GM23338 (cell line): ENCODE data around the gene FAM171A1. TPM values are rescaled to one million over a fixed set of nuclear protein-coding genes. Genes with fewer than 3 reads are reported as not detected.

Experiments used
- ATAC-seq: fragments of 200-7000 bp; cut with Tn5 transposase; 3 replicates; pipeline ENCODE4 v1.9.1; 2020
- DNase-seq: peaks from one replicate; pipeline ENCODE4 v3.0.0-alpha.2; 2015; ENCODE audit warnings: low spot score
- H2AFZ ChIP-seq: fragments of 200-600 bp; sonication (generic); 2 replicates; pipeline ENCODE4 v1.8.0; 2016; ENCODE audit warnings: antibody characterized with exemption, mild to moderate bottlenecking, moderate library complexity
- H3F3A ChIP-seq: fragments of 200-600 bp; sonication (generic); replicated peaks from 2 replicates; pipeline ENCODE4 v1.8.0; 2017; ENCODE audit warnings: antibody characterized with exemption, mixed run types, low read depth
- H3K27ac ChIP-seq: fragments of 200-600 bp; sonication (generic); 2 replicates; pipeline ENCODE4 v1.6.1; 2016; ENCODE audit warnings: low read depth
- H3K27me3 ChIP-seq: fragments of 200-600 bp; sonication (generic); 2 replicates; pipeline ENCODE4 v1.8.0; 2016; ENCODE audit warnings: mild to moderate bottlenecking, mixed run types, moderate library complexity; ENCODE audit not compliant: insufficient read depth
- H3K36me3 ChIP-seq: fragments of 200-600 bp; sonication (generic); 2 replicates; pipeline ENCODE4 v1.8.0; 2016; ENCODE audit warnings: mild to moderate bottlenecking; ENCODE audit not compliant: insufficient read depth
- H3K4me1 ChIP-seq: fragments of 200-600 bp; sonication (generic); 2 replicates; pipeline ENCODE4 v1.8.0; 2016; ENCODE audit warnings: mild to moderate bottlenecking, moderate library complexity; ENCODE audit not compliant: insufficient read depth
- H3K4me2 ChIP-seq: fragments of 200-600 bp; sonication (generic); 2 replicates; pipeline ENCODE4 v1.7.1; 2017; ENCODE audit warnings: mixed run types
- H3K4me3 ChIP-seq: fragments of 200-600 bp; sonication (generic); 2 replicates; pipeline ENCODE4 v1.6.1; 2016; ENCODE audit warnings: mixed run types
- H3K79me2 ChIP-seq: fragments of 200-600 bp; sonication (generic); replicated peaks from 2 replicates; pipeline ENCODE4 v1.8.0; 2017; ENCODE audit warnings: mild to moderate bottlenecking; ENCODE audit not compliant: insufficient read depth
- H3K9me2 ChIP-seq: fragments of 200-600 bp; sonication (generic); 2 replicates; pipeline ENCODE4 v1.8.0; 2017; ENCODE audit not compliant: insufficient read depth
- H4K20me1 ChIP-seq: fragments of 200-600 bp; sonication (generic); replicated peaks from 2 replicates; pipeline ENCODE4 v1.8.0; 2017; ENCODE audit warnings: mild to moderate bottlenecking; ENCODE audit not compliant: insufficient read depth
- H3K27ac Mint-ChIP-seq: 2 replicates; pipeline ENCODE4 v1.8.0; 2020; ENCODE audit warnings: inconsistent platforms, mild to moderate bottlenecking, moderate library complexity, mixed read lengths
- H3K27me3 Mint-ChIP-seq: 3 replicates; pipeline ENCODE4 v1.8.0; 2022; ENCODE audit warnings: low read depth, mild to moderate bottlenecking, moderate library complexity, mixed read lengths, inconsistent platforms; ENCODE audit not compliant: insufficient read depth, poor library complexity
- H3K36me3 Mint-ChIP-seq: 3 replicates; pipeline ENCODE4 v1.8.0; 2021; ENCODE audit warnings: low read depth, mild to moderate bottlenecking, inconsistent platforms, moderate library complexity, mixed read lengths
- H3K4me1 Mint-ChIP-seq: 3 replicates; pipeline ENCODE4 v1.8.0; 2020; ENCODE audit warnings: mild to moderate bottlenecking, inconsistent platforms, mixed read lengths
- H3K4me3 Mint-ChIP-seq: 3 replicates; pipeline ENCODE4 v1.8.0; 2021; ENCODE audit warnings: moderate library complexity, mild to moderate bottlenecking, inconsistent platforms, mixed read lengths
- H3K9me3 Mint-ChIP-seq: 3 replicates; pipeline ENCODE4 v1.8.0; 2020; ENCODE audit warnings: moderate library complexity, mild to moderate bottlenecking, inconsistent platforms, mixed read lengths
- CREB1 ChIP-seq: fragments of 250-450 bp; sonication (Bioruptor Pico); IDR thresholded peaks from 2 replicates; pipeline ENCODE4 v1.5.0; 2020; ENCODE audit warnings: low read depth, mild to moderate bottlenecking, moderate library complexity
- ETS1 ChIP-seq: IDR thresholded peaks from 2 replicates; pipeline ENCODE4 v1.6.1; 2016; ENCODE audit warnings: antibody characterized with exemption
- EZH2 ChIP-seq: fragments of 200-600 bp; sonication (generic); IDR thresholded peaks from one replicate; pipeline ENCODE4 v1.8.0; 2017; ENCODE audit warnings: antibody characterized with exemption, mild to moderate bottlenecking, low read depth; ENCODE audit not compliant: unreplicated experiment
- JUNB ChIP-seq: IDR thresholded peaks from one replicate; pipeline ENCODE4 v1.6.1; 2016; ENCODE audit warnings: antibody characterized with exemption; ENCODE audit not compliant: unreplicated experiment
- POLR2AphosphoS5 ChIP-seq: IDR thresholded peaks from 2 replicates; pipeline ENCODE4 v1.6.1; 2016; ENCODE audit warnings: antibody characterized with exemption, low read depth
- STAT1 ChIP-seq: IDR thresholded peaks from one replicate; pipeline ENCODE4 v1.6.1; 2016; ENCODE audit warnings: antibody characterized with exemption; ENCODE audit not compliant: unreplicated experiment
- ZNF331 ChIP-seq: fragments of 250-450 bp; sonication (Bioruptor Pico); IDR thresholded peaks from 2 replicates; pipeline ENCODE4 v1.5.0; 2020; ENCODE audit warnings: low read depth, mild to moderate bottlenecking, moderate library complexity
- ZNF462 ChIP-seq: fragments of 250-450 bp; sonication (Bioruptor Pico); IDR thresholded peaks from 2 replicates; pipeline ENCODE4 v1.5.0; 2020; ENCODE audit warnings: mild to moderate bottlenecking, moderate library complexity
- polyA plus RNA-seq: library from polyadenylated mRNA; unstranded; fragments of >200 nt; fragmentation: Nextera tagmentation; extraction: Ambion mirVana; gene quantifications from 2 replicates; pipeline ENCODE4 v1.2.1, GENCODE V29; 2016
- total RNA-seq: library from RNA; depleted of rRNA; stranded (reverse); fragments of >200 nt; shearing (Covaris generic); gene quantifications from 2 replicates; pipeline ENCODE4 v1.2.3, GENCODE V29; 2014

The FAM171A1 gene
- total and polyA plus RNA-seq, 2 experiments from 2014 or later, result 11.3 to 32.2 TPM

- no peak for TF ChIP-seq ZNF462
- no peak for TF ChIP-seq EZH2
- TF ChIP-seq STAT1, result no peak
Measured at GRCh38 chr10:15305634-15306033, 65.5 kb downstream of the FAM171A1 start (continued).

- Histone ChIP-seq H3K4me1 (no peaks in the 10 kb centered on the region; the same call in 1 of the 2 replicates), H4K20me1 (no peaks in the 10 kb centered on the region; the same call in 1 of the 2 replicates), H3K36me3 (no peaks in the 10 kb centered on the region), H3F3A (no peaks in the 10 kb centered on the region), H3K79me2 (peaks cover 9% of the 10 kb centered on the region), H3K27ac (no peak overlapping the region), H3K4me3 (no peak overlapping the region), H3K4me2 (no peak overlapping the region), H3K27me3 (no peaks in the 10 kb centered on the region), H3K9me2 (no peaks in the 10 kb centered on the region), H2AFZ (no peak overlapping the region)
- H3K4me1 Mint-ChIP-seq, result peaks cover 1% of the 10 kb centered on the region; the same call in 2 of the 3 replicates
- DNase-seq (no peak), ATAC-seq (no peak)
- no peaks in the 10 kb centered on the region for H3K9me3 Mint-ChIP-seq
- H3K27me3 Mint-ChIP-seq, result peaks cover 5% of the 10 kb centered on the region
- TF ChIP-seq ETS1 (no peak), ZNF331 (no peak), CREB1 (CRISPR knock-in tag) (no peak), POLR2AphosphoS5 (no peak), ZNF462 (no peak), JUNB (no peak), STAT1 (no peak)
- no peaks in the 10 kb centered on the region for H3K36me3 Mint-ChIP-seq
- no peak overlapping the region for H3K27ac Mint-ChIP-seq
- no peak overlapping the region for H3K4me3 Mint-ChIP-seq
Measured at GRCh38 chr10:15305161-15305560, 65.9 kb downstream of the FAM171A1 start.
